Kidney (tissue), 14 donors: ENCODE measurements around the gene ACSM4. TPM values are rescaled to one million over a fixed set of nuclear protein-coding genes. Genes with fewer than 3 reads are reported as not detected.
"Not testable (repeated sequence)": the region's sequence is repeated elsewhere in the genome, so short reads cannot be mapped to it uniquely, and the experiment has no call there.

Source experiments
- DNase-seq, 5 donors: peaks; one replicate each; pipeline ENCODE4 v3.0.0-alpha.2; 2013 to 2020
- FAIRE-seq: peaks from 2 replicates; lab custom pipeline; 2012; peaks lifted over from hg19 to GRCh38; lab: Jason Lieb, UNC
- H3K27ac ChIP-seq, 2 donors: one replicate each; pipeline ENCODE4 v1.7.0; 2013; ENCODE audit warnings: low read depth in 2 of 2, low read length in 2 of 2, inconsistent platforms in 1 of 2
- H3K27me3 ChIP-seq: one replicate; pipeline ENCODE4 v1.7.1; 2013; ENCODE audit warnings: low read length, inconsistent platforms; ENCODE audit not compliant: control insufficient read depth, insufficient read depth
- H3K36me3 ChIP-seq, 3 donors: one replicate each; pipeline versions ENCODE4 v1.7.0 to v1.7.1; 2013; ENCODE audit warnings: low read length in 3 of 3, control low read depth in 1 of 3, inconsistent platforms in 1 of 3; ENCODE audit not compliant: insufficient read depth in 3 of 3, control insufficient read depth in 2 of 3
- H3K4me1 ChIP-seq, 3 donors: one replicate each; pipeline versions ENCODE4 v1.7.0 to v1.7.1; 2013; ENCODE audit warnings: low read length in 3 of 3, inconsistent platforms in 1 of 3, low read depth in 1 of 3; ENCODE audit not compliant: control insufficient read depth in 2 of 3, insufficient read depth in 2 of 3
- H3K4me3 ChIP-seq, 3 donors: one replicate each; pipeline versions ENCODE4 v1.7.0 to v1.8.1; 2013; ENCODE audit warnings: low read length in 3 of 3, control low read depth in 1 of 3, inconsistent platforms in 1 of 3
- H3K9ac ChIP-seq, 3 donors: one replicate each; pipeline versions ENCODE4 v1.7.0 to v1.7.1; 2013; ENCODE audit warnings: low read length in 3 of 3, control low read depth in 1 of 3, inconsistent platforms in 1 of 3
- H3K9me3 ChIP-seq, 3 donors: one replicate each; pipeline versions ENCODE4 v1.7.0 to v1.7.1; 2013; ENCODE audit warnings: low read length in 3 of 3, control low read depth in 1 of 3, inconsistent platforms in 1 of 3; ENCODE audit not compliant: control insufficient read depth in 2 of 3, insufficient read depth in 1 of 3
- CTCF ChIP-seq: IDR thresholded peaks from 3 replicates; pipeline ENCODE4 v1.5.1; 2012; ENCODE audit warnings: mild to moderate bottlenecking, moderate library complexity, borderline replicate concordance; ENCODE audit not compliant: insufficient read depth; ENCODE audit errors: extremely low read depth
- intact Hi-C: fragments of 100-400 bp; cut with DNase I; formaldehyde crosslinking; loops from one replicate; pipeline ENCODE4 v1.11.1; 2022
- polyA plus RNA-seq: library from polyadenylated mRNA; stranded (reverse); fragments of 350-450 nt; fragmentation: Illumina TruSeq; extraction: RNeasy Lipid Tissue Mini Kit (QIAGEN cat#74804); gene quantifications from one replicate; pipeline ENCODE4 v1.2.3, GENCODE V29; 2014; ENCODE audit warnings: low read depth, low replicate concordance; ENCODE audit not compliant: insufficient read depth
- total RNA-seq: library from RNA; stranded (reverse); fragmentation: NEBNext Ultra II Directional; extraction: Animal tissue kit (Norgen Biotek cat#: 25700); gene quantifications from one replicate; pipeline ENCODE4 v1.2.1, GENCODE V29; 2021
- donor health status: control.
- donor health status: control.
- donor health status: control.
- donor health status: control.
- donor health status: control.
- donor health status: DM: yes; HTN: yes; CAD: no.
- donor health status: Normal renal cell carcinoma (clear cell type).

ACSM4 gene
- total and polyA plus RNA-seq, 2 donors from 2014 or later, result not detected

- Histone ChIP-seq H3K4me1 (no peaks in the 10 kb centered on the region), H3K9me3 (peaks cover 0 to 4% (median 0%) of the 10 kb centered on the region in 3 donors), H3K36me3 (no peaks in the 10 kb centered on the region), H3K9ac (no peak overlapping the region), H3K27me3 (no peaks in the 10 kb centered on the region), H3K27ac (no peak overlapping the region), H3K4me3 (no peak overlapping the region)
- DNase-seq (no peak), FAIRE-seq (no peak)
- no peak for TF ChIP-seq CTCF
- intact Hi-C loops, result no loop called here
These were observed 38.6 kb upstream of the ACSM4 start for GRCh38 chr12:7265251-7265650.

DNA sequence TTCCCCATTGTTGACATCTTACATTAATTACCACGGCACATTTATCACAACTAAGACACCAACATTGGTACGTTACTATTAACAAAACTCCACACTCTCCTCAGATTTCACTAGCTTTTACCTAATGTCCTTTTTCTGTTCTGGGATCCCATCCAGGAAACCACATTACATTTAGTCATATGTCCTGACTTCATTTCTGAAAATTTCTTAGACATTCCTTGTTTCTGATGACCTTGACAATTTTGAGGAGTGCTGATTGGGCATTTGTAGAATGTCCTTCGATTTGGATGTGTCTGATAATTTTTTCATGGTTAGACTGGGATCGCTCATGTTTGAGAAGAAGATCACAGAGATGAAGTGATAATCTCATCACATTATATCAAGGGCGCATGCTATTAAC is 34.6 kb upstream of the ACSM4 start:
- Histone ChIP-seq H3K4me1 (no peaks in the 10 kb centered on the region), H3K9ac (no peak overlapping the region), H3K9me3 (peaks cover 0 to 4% (median 0%) of the 10 kb centered on the region in 3 donors), H3K27ac (no peak overlapping the region), H3K4me3 (no peak overlapping the region), H3K27me3 (no peaks in the 10 kb centered on the region), H3K36me3 (no peaks in the 10 kb centered on the region)
- FAIRE-seq (no peak), DNase-seq (no peak)
- intact Hi-C loops, result no loop called here
- TF ChIP-seq CTCF, result no peak

DNA sequence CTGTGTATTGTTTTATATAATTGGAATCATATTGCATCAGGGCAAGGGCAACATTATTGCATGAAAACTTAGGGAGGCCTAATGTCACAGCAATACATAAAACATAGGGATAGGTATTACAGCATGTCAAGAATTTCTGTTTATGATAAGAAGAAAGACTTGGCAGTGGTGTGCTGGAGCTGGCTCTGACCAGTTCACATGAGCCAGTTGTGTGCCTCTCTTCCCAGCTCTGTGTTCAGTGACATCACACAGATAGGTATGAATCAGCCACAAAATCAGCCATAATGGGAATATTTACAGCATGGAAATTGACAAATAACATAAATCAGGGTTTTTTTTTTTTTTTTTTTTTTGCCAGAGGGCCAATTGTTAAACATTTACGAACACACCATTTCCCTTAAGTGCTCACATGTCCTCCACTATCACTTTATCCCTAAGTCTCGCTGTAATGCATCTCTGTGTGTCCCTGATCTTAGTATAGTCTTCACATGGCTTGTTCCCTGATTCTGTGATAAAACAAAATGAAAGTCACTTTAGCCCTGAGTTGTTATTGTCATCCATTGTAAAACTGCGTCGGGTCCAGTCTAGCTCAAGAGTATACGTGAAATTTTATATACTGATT is 31.9 kb upstream of the ACSM4 start:
- H3K27ac ChIP-seq, result no peak overlapping the region
- no peaks in the 10 kb centered on the region for H3K36me3 ChIP-seq
- no peak for FAIRE-seq
- no peak for DNase-seq
- H3K9ac ChIP-seq, result no peak overlapping the region
- no peak for TF ChIP-seq CTCF
- no peaks in the 10 kb centered on the region for H3K27me3 ChIP-seq
- H3K9me3 ChIP-seq, result no peaks in the 10 kb centered on the region
- intact Hi-C loops, result no loop called here
- no peaks in the 10 kb centered on the region for H3K4me1 ChIP-seq
- H3K4me3 ChIP-seq, result no peak overlapping the region

DNA sequence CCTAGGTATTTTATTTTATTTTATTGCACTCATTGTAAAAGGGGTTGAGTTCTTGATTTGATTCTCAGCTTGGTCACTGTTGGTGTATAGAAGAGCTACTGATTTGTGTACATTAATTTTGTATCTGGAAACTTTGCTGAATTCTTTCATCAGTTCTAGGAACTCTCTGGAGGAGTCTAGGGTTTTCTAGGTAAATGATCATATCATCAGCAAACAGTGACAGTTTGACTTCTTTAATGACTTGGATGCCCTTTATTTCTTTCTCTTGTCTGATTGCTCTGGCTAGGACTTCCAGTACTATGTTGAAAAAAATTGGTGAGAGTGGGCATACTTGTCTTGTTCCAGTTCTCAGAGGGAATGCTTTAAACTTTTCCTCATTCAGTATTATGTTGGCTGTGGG is 28.4 kb upstream of the ACSM4 start:
- H3K9ac ChIP-seq, H3K36me3 ChIP-seq, H3K4me3 ChIP-seq, intact Hi-C loops, DNase-seq, H3K27me3 ChIP-seq, FAIRE-seq, H3K27ac ChIP-seq, H3K9me3 ChIP-seq, H3K4me1 ChIP-seq: not testable (repeated sequence)
